Large intestine (tissue), 3 donors: ENCODE results near the gene EIF4E3. TPM values are rescaled to one million over a fixed set of nuclear protein-coding genes. Genes with fewer than 3 reads are reported as not detected.

Source experiments
- DNase-seq, 2 donors: peaks; one replicate each; pipeline versions ENCODE4 v3.0.0 to v3.0.0-alpha.2; 2013
- H3K27ac ChIP-seq: one replicate; pipeline ENCODE4 v1.5.1; 2013; ENCODE audit warnings: low read length
- H3K27me3 ChIP-seq: 2 replicates; pipeline ENCODE4 v1.6.1; 2013; ENCODE audit warnings: low read length; ENCODE audit not compliant: control insufficient read depth, insufficient read depth
- H3K36me3 ChIP-seq: 2 replicates; pipeline ENCODE4 v1.6.1; 2013; ENCODE audit warnings: low read length; ENCODE audit not compliant: control insufficient read depth, insufficient read depth
- H3K4me1 ChIP-seq: one replicate; pipeline ENCODE4 v1.6.1; 2013; ENCODE audit warnings: low read length; ENCODE audit not compliant: control insufficient read depth, insufficient read depth
- H3K4me3 ChIP-seq: one replicate; pipeline ENCODE4 v1.5.1; 2013; ENCODE audit warnings: low read length
- H3K9me3 ChIP-seq: one replicate; pipeline ENCODE4 v1.6.1; 2013; ENCODE audit warnings: mild to moderate bottlenecking, low read depth, low read length, moderate library complexity; ENCODE audit not compliant: control insufficient read depth
- WGBS: methylation state at CpG from one replicate; pipeline ENCODE4 v1.1.5; 2013; ENCODE audit warnings: low lambda C conversion rate; ENCODE audit not compliant: insufficient coverage; 5-methylcytosine and 5-hydroxymethylcytosine counted together
- polyA plus RNA-seq: library from polyadenylated mRNA; unstranded; fragments of 120-200 nt; gene quantifications from one replicate; pipeline ENCODE4 v1.2.1, GENCODE V29; 2013

EIF4E3 gene
- polyA plus RNA-seq, 1 donor = 7.7 TPM

GRCh38 chr3:71752831-71753700 lies 27.9 kb upstream of the EIF4E3 start:
- no CpG with 5 or more reads among the region's 68 CpGs for WGBS
- Histone ChIP-seq H3K27me3 (peaks cover 73% of the 10 kb centered on the region), H3K36me3 (no peaks in the 10 kb centered on the region), H3K4me3 (no peak overlapping the region), H3K4me1 (no peaks in the 10 kb centered on the region), H3K27ac (no peak overlapping the region), H3K9me3 (no peaks in the 10 kb centered on the region)
- DNase-seq = peak in 1 of 2 donors; percentile 5

- no peak overlapping the region for H3K4me3 ChIP-seq
- 100% methylated on average over 1 of the region's 4 CpGs for WGBS
- peaks cover 61% of the 10 kb centered on the region for H3K27me3 ChIP-seq
- no peaks in the 10 kb centered on the region for H3K9me3 ChIP-seq
- H3K27ac ChIP-seq = no peak overlapping the region
- H3K36me3 ChIP-seq = no peaks in the 10 kb centered on the region
- DNase-seq = no peak
- no peaks in the 10 kb centered on the region for H3K4me1 ChIP-seq
Measured at GRCh38 chr3:71751602-71752001, 26.4 kb upstream of the EIF4E3 start.

- no peak for DNase-seq
- Histone ChIP-seq H3K9me3 (peaks cover 5% of the 10 kb centered on the region), H3K4me1 (no peaks in the 10 kb centered on the region), H3K36me3 (no peaks in the 10 kb centered on the region), H3K4me3 (no peak overlapping the region), H3K27ac (no peak overlapping the region), H3K27me3 (peaks cover 20% of the 10 kb centered on the region)
- WGBS = 80% methylated on average over 1 of the region's 3 CpGs
Measured at GRCh38 chr3:71744738-71745137, 19.5 kb upstream of the EIF4E3 start.

- H3K9me3 ChIP-seq = peaks cover 5% of the 10 kb centered on the region
- no peaks in the 10 kb centered on the region for H3K36me3 ChIP-seq
- peaks cover 7% of the 10 kb centered on the region for H3K27me3 ChIP-seq
- no peak overlapping the region for H3K27ac ChIP-seq
- no peaks in the 10 kb centered on the region for H3K4me1 ChIP-seq
- 100% methylated on average over 1 of the region's 1 CpG for WGBS
- no peak overlapping the region for H3K4me3 ChIP-seq
- no peak for DNase-seq
Measured at GRCh38 chr3:71742621-71743020, 17.4 kb upstream of the EIF4E3 start.

- Histone ChIP-seq H3K4me3 (no peak overlapping the region), H3K4me1 (peaks cover 2% of the 10 kb centered on the region), H3K27ac (no peak overlapping the region), H3K9me3 (no peaks in the 10 kb centered on the region), H3K27me3 (peaks cover 3% of the 10 kb centered on the region), H3K36me3 (no peaks in the 10 kb centered on the region)
- no CpG with 5 or more reads among the region's 1 CpG for WGBS
- DNase-seq = no peak
Measured at GRCh38 chr3:71734881-71735280, 9.7 kb upstream of the EIF4E3 start.

- H3K9me3 ChIP-seq = no peaks in the 10 kb centered on the region
- DNase-seq = no peak
- peaks cover 8% of the 10 kb centered on the region for H3K27me3 ChIP-seq
- WGBS = 100% methylated on average over 1 of the region's 2 CpGs
- H3K36me3 ChIP-seq = no peaks in the 10 kb centered on the region
- H3K4me1 ChIP-seq = peaks cover 3% of the 10 kb centered on the region
- H3K27ac ChIP-seq = no peak overlapping the region
- no peak overlapping the region for H3K4me3 ChIP-seq
Measured at GRCh38 chr3:71733319-71733718, 8.1 kb upstream of the EIF4E3 start.

GRCh38 chr3:71732637-71733036 lies 7.4 kb upstream of the EIF4E3 start:
- peaks cover 3% of the 10 kb centered on the region for H3K4me1 ChIP-seq
- no peak overlapping the region for H3K4me3 ChIP-seq
- 40% methylated on average over 2 of the region's 4 CpGs for WGBS
- no peaks in the 10 kb centered on the region for H3K9me3 ChIP-seq
- no peak overlapping the region for H3K27ac ChIP-seq
- H3K27me3 ChIP-seq = peaks cover 10% of the 10 kb centered on the region
- DNase-seq = no peak
- H3K36me3 ChIP-seq = no peaks in the 10 kb centered on the region

- Histone ChIP-seq H3K4me3 (no peak overlapping the region), H3K4me1 (peaks cover 8% of the 10 kb centered on the region), H3K27ac (no peak overlapping the region), H3K9me3 (no peaks in the 10 kb centered on the region), H3K27me3 (peaks cover 21% of the 10 kb centered on the region), H3K36me3 (no peaks in the 10 kb centered on the region)
- no CpG with 5 or more reads among the region's 4 CpGs for WGBS
- peak; percentile 11 to 23 for DNase-seq
Measured at GRCh38 chr3:71728632-71729342, 3.6 kb upstream of the EIF4E3 start.

GRCh38 chr3:71726146-71726545 lies 944 bp upstream of the EIF4E3 start:
- Histone ChIP-seq H3K9me3 (no peaks in the 10 kb centered on the region), H3K4me1 (peaks cover 10% of the 10 kb centered on the region), H3K4me3 (no peak overlapping the region), H3K36me3 (no peaks in the 10 kb centered on the region), H3K27ac (no peak overlapping the region), H3K27me3 (peaks cover 24% of the 10 kb centered on the region)
- no CpG with 5 or more reads among the region's 8 CpGs for whole genome bisulfite sequencing
- no peak for DNase-seq

- peaks cover 7% of the 10 kb centered on the region for H3K4me1 ChIP-seq
- no peaks in the 10 kb centered on the region for H3K36me3 ChIP-seq
- peak overlapping the region; percentile 70 for H3K4me3 ChIP-seq
- peak; percentile 41 to 75 for DNase-seq
- peaks cover 24% of the 10 kb centered on the region for H3K27me3 ChIP-seq
- WGBS = no CpG with 5 or more reads among the region's 73 CpGs
- no peaks in the 10 kb centered on the region for H3K9me3 ChIP-seq
- no peak overlapping the region for H3K27ac ChIP-seq
Measured at GRCh38 chr3:71724584-71725270, 475 bp downstream of the EIF4E3 start.
